Measurements from ENCODE around the gene ALOXE3.
"Not testable (repeated sequence)": the region's sequence is repeated elsewhere in the genome, so short reads cannot be mapped to it uniquely, and the experiment has no call there.

The ALOXE3 gene

DNA sequence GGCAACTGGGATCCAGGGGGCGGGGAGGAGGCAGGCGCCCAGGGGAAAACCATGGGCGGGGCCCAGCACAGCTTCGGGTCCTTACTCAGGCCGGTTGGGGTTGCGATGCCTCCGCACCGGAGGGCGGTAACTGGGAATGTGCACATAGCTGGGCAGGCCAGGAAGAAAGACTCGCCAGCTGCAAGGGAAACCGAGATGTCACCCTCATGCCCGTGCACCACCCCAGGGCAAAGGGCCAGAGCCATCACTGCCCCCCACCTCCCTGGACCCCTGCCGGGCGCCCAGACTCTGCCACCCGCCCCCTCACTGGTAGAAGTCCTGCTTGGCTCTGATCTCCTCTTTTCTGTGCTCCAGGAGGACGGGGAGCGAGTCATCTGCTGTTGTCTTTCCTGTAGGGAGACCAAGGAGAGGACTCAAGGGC, 37.5 kb downstream of the ALOXE3 start:
- H3K9me2 ChIP-seq (replicated peaks; ENCODE audit: insufficient read depth, low read length) = no peaks in the 10 kb centered on the region
- no peak overlapping the region for H2AFZ ChIP-seq (ENCODE audit: low read length)
- H3K4me3 ChIP-seq (ENCODE audit: low read length) = no peak overlapping the region

DNA sequence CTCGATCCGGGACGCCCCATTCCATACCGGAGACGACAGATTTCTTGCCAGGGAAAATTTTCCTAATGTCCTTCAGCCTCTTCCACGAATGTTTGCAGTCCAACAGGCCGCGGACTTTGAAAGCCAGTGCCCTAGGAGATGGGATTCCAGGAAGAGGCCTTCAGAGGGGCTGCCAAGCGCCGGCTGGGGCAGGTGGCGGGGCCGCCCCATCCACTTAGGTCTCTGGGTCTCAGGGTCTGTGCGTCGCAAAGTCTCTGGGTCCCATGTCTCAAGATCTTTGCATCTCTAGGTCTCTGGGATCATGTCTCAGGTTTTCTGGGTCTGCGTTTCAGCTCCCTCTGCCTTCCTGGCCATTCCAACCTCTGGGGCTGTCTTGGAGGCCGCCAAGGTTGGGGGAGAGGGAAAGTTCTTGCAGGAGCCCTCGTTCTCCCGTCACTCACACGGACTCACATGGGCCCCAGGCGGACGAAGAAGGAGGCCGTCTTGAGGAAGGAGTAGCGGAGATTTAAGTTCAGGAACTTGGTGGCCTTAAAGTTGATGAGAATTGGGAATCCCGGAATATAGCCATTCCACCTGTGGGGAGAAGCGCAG, 38.0 kb downstream of the ALOXE3 start:
- no peak overlapping the region for H3K9ac ChIP-seq (ENCODE audit: low read length)
- H3F3A ChIP-seq (ENCODE audit: insufficient read depth, low read length) = no peaks in the 10 kb centered on the region
- H3K36me3 ChIP-seq (replicated peaks; ENCODE audit: insufficient read depth, low read length) = no peaks in the 10 kb centered on the region
- no peak overlapping the region for H3K27ac ChIP-seq (ENCODE audit: low read length)
- H3K9me3 ChIP-seq (replicated peaks; ENCODE audit: insufficient read depth, low read length) = no peaks in the 10 kb centered on the region
- H2AFZ ChIP-seq (ENCODE audit: low read length) = peak overlapping the region; percentile 93
- H3K4me3 ChIP-seq (ENCODE audit: low read length) = peak overlapping the region; percentile 67
- H3K4me1 ChIP-seq (ENCODE audit: low read length) = peaks cover 3% of the 10 kb centered on the region; the same call in 1 of the 2 replicates
- H3K27me3 ChIP-seq (replicated peaks; ENCODE audit: insufficient read depth, low read length) = peaks cover 84% of the 10 kb centered on the region
- H4K20me1 ChIP-seq (ENCODE audit: insufficient read depth, low read length) = no peaks in the 10 kb centered on the region
- DNase-seq = no peak
- TF ChIP-seq, protein P1, sequence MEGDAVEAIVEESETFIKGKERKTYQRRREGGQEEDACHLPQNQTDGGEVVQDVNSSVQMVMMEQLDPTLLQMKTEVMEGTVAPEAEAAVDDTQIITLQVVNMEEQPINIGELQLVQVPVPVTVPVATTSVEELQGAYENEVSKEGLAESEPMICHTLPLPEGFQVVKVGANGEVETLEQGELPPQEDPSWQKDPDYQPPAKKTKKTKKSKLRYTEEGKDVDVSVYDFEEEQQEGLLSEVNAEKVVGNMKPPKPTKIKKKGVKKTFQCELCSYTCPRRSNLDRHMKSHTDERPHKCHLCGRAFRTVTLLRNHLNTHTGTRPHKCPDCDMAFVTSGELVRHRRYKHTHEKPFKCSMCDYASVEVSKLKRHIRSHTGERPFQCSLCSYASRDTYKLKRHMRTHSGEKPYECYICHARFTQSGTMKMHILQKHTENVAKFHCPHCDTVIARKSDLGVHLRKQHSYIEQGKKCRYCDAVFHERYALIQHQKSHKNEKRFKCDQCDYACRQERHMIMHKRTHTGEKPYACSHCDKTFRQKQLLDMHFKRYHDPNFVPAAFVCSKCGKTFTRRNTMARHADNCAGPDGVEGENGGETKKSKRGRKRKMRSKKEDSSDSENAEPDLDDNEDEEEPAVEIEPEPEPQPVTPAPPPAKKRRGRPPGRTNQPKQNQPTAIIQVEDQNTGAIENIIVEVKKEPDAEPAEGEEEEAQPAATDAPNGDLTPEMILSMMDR (IDR thresholded peaks at IDR 0.05; ENCODE audit: low read length) = no peak
- TF ChIP-seq EZH2phosphoT487 (IDR thresholded peaks at IDR 0.05; ENCODE audit: low read length) = no peak
- TF ChIP-seq EZH2 (optimal IDR thresholded peaks at IDR 0.05; ENCODE audit: low read depth, low read length) = no peak
- no peaks in the 10 kb centered on the region for H3K79me2 ChIP-seq (ENCODE audit: low read length)
- H3K9me2 ChIP-seq (replicated peaks; ENCODE audit: insufficient read depth, low read length) = no peaks in the 10 kb centered on the region
- H3K4me2 ChIP-seq (ENCODE audit: low read depth, low read length) = peak overlapping the region; percentile 99

More for the DNA sequence above, 37.5 kb downstream of the ALOXE3 start:
- Histone ChIP-seq H3K79me2 (ENCODE audit: low read length) (no peaks in the 10 kb centered on the region), H3K36me3 (replicated peaks; ENCODE audit: insufficient read depth, low read length) (no peaks in the 10 kb centered on the region), H3K27ac (ENCODE audit: low read length) (no peak overlapping the region), H3K4me1 (ENCODE audit: low read length) (peaks cover 3% of the 10 kb centered on the region; the same call in 1 of the 2 replicates), H3K4me2 (ENCODE audit: low read depth, low read length) (no peak overlapping the region), H3K9ac (ENCODE audit: low read length) (no peak overlapping the region), H3K27me3 (replicated peaks; ENCODE audit: insufficient read depth, low read length) (peaks cover 84% of the 10 kb centered on the region), H4K20me1 (ENCODE audit: insufficient read depth, low read length) (no peaks in the 10 kb centered on the region), H3K9me3 (replicated peaks; ENCODE audit: insufficient read depth, low read length) (no peaks in the 10 kb centered on the region), H3F3A (ENCODE audit: insufficient read depth, low read length) (no peaks in the 10 kb centered on the region)
- no peak for DNase-seq
- TF ChIP-seq EZH2phosphoT487 (IDR thresholded peaks at IDR 0.05; ENCODE audit: low read length) (no peak), EZH2 (optimal IDR thresholded peaks at IDR 0.05; ENCODE audit: low read depth, low read length) (no peak)
- TF ChIP-seq, protein P1 (IDR thresholded peaks at IDR 0.05; ENCODE audit: low read length) = no peak

DNA sequence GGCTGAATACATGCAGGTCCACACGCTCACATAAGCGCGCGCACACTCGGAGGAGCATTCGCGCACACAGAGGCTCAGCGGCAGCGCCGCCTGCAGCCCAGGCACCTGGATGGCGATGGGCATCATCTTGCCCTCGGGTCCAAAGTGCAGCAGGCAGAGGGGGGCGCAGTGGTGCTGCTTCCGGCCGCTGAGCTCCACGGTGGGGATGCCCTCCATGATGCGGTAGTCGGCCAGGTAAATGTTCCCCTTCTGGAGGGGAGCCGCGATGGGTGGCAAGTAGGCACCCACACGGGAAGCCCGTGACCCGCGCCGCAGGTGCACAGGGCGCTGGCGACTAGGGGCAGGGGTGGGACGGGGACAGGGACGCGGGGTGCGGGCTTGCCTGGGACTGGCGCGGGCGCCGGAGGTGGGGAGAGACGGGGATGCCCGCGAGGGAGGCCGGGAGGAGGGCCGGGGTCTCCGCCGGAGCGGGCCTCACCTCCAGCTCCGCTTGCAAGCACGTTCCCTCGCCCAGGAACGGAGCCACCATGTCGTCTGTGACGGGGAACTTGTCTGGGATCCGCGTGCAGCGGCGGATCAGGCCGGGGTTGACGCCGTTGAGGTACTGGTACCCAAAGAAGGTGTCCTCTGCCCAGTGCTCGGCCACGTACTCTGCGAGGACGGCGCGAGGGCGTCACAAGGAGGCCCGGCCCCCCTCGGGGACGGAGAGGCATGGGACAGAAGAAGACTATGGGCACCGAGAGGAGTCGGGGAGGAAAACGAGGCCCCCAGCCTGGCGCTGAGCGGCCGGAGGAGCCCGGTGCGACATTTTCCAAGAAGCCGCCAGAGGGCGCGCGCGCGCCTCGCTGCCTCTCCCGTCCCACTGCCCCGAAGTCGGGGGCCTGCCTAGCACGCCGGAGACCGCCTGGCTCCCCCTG, 38.8 kb downstream of the ALOXE3 start:
- H3K4me3 ChIP-seq (ENCODE audit: low read length) = peak overlapping the region; percentile 67
- H3K9me2 ChIP-seq (replicated peaks; ENCODE audit: insufficient read depth, low read length) = no peaks in the 10 kb centered on the region
- H3K27me3 ChIP-seq (replicated peaks; ENCODE audit: insufficient read depth, low read length) = peaks cover 84% of the 10 kb centered on the region
- peaks cover 3% of the 10 kb centered on the region; the same call in 1 of the 2 replicates for H3K4me1 ChIP-seq (ENCODE audit: low read length)
- no peak overlapping the region for H3K27ac ChIP-seq (ENCODE audit: low read length)
- H4K20me1 ChIP-seq (ENCODE audit: insufficient read depth, low read length) = no peaks in the 10 kb centered on the region
- peak; percentile 70 for DNase-seq
- H3K9ac ChIP-seq (ENCODE audit: low read length) = peak overlapping the region; percentile 15; the same call in 1 of the 2 replicates
- peak overlapping the region; percentile 99 for H3K4me2 ChIP-seq (ENCODE audit: low read depth, low read length)
- no peak for TF ChIP-seq EZH2 (optimal IDR thresholded peaks at IDR 0.05; ENCODE audit: low read depth, low read length)
- TF ChIP-seq EZH2phosphoT487 (IDR thresholded peaks at IDR 0.05; ENCODE audit: low read length) = no peak
- TF ChIP-seq, protein P1 (IDR thresholded peaks at IDR 0.05; ENCODE audit: low read length) = peak; percentile 77
- no peaks in the 10 kb centered on the region for H3K36me3 ChIP-seq (replicated peaks; ENCODE audit: insufficient read depth, low read length)
- no peaks in the 10 kb centered on the region for H3K79me2 ChIP-seq (ENCODE audit: low read length)
- no peaks in the 10 kb centered on the region for H3K9me3 ChIP-seq (replicated peaks; ENCODE audit: insufficient read depth, low read length)
- H3F3A ChIP-seq (ENCODE audit: insufficient read depth, low read length) = no peaks in the 10 kb centered on the region
- H2AFZ ChIP-seq (ENCODE audit: low read length) = peak overlapping the region; percentile 93

DNA sequence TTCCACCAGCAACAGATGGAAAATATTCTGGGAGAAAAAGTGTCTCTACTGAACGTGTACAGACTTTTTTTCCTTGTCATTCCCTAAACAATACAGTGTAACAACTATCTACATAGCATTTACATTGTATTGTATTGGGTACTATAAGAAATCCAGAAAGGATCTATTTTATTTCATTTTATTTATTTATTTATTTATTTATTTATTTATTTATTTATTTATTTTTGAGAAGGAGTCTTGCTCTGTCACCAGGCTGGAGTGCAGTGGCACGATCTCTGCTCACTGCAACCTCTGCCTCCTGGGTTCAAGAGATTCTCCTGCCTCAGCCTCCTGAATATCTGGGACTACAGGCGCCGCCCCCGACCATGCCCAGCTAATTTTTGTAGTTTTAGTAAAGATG, 40.4 kb downstream of the ALOXE3 start:
- not testable (repeated sequence) for H3K9ac ChIP-seq (ENCODE audit: low read length); H3K9me3 ChIP-seq (replicated peaks; ENCODE audit: insufficient read depth, low read length); DNase-seq; H3K4me2 ChIP-seq (ENCODE audit: low read depth, low read length); H2AFZ ChIP-seq (ENCODE audit: low read length); H3K4me1 ChIP-seq (ENCODE audit: low read length); H3K36me3 ChIP-seq (replicated peaks; ENCODE audit: insufficient read depth, low read length); H3K79me2 ChIP-seq (ENCODE audit: low read length); H4K20me1 ChIP-seq (ENCODE audit: insufficient read depth, low read length); H3K27ac ChIP-seq (ENCODE audit: low read length); H3K4me3 ChIP-seq (ENCODE audit: low read length); H3K9me2 ChIP-seq (replicated peaks; ENCODE audit: insufficient read depth, low read length); H3F3A ChIP-seq (ENCODE audit: insufficient read depth, low read length)
- peaks cover 85% of the 10 kb centered on the region for H3K27me3 ChIP-seq (replicated peaks; ENCODE audit: insufficient read depth, low read length)
